Keratinocyte (primary cell): ENCODE results near the gene SLC34A1.
"Not testable (repeated sequence)": the region's sequence is repeated elsewhere in the genome, so short reads cannot be mapped to it uniquely, and the experiment has no call there.

ENCODE experiments used
- EZH2 ChIP-seq: IDR thresholded peaks from one replicate; pipeline ENCODE4 v1.6.1; 2012; ENCODE audit warnings: inconsistent platforms, mild to moderate bottlenecking, low read length, moderate library complexity
- TF ChIP-seq, protein P1 (sequence below), 3 experiments: IDR thresholded peaks in 1 of 3; conservative IDR thresholded peaks in 1 of 3; optimal IDR thresholded peaks in 1 of 3; 2 replicates in 2 of 3; 3 replicates in 1 of 3; pipeline versions ENCODE3 to v1.5.1; 2011; ENCODE audit warnings: low read length in 3 of 3, mild to moderate bottlenecking in 3 of 3, moderate library complexity in 2 of 3, control low read depth in 1 of 3, inconsistent platforms in 1 of 3; ENCODE audit not compliant: insufficient read depth in 2 of 3; ENCODE audit errors: extremely low read depth in 1 of 3

DNA sequence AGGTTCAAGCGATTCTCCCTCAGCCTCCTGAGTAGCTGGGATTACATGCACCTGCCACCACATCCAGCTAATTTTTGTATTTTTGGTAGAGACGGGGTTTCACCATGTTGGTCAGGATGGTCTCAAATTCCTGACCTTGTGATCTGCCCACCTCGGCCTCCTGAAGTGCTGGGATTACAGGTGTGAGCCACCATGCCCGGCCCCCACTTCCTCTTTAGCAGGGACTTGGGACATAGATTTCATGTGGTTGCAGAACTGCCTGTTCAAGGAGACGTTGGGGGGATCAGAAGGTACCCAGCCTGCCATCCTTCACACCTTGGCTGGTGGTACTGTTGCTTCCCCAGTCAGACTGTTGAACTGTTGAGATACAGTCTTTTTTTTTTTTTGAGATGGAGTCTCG is 32.8 kb downstream of the SLC34A1 start:
- TF ChIP-seq, protein P1, sequence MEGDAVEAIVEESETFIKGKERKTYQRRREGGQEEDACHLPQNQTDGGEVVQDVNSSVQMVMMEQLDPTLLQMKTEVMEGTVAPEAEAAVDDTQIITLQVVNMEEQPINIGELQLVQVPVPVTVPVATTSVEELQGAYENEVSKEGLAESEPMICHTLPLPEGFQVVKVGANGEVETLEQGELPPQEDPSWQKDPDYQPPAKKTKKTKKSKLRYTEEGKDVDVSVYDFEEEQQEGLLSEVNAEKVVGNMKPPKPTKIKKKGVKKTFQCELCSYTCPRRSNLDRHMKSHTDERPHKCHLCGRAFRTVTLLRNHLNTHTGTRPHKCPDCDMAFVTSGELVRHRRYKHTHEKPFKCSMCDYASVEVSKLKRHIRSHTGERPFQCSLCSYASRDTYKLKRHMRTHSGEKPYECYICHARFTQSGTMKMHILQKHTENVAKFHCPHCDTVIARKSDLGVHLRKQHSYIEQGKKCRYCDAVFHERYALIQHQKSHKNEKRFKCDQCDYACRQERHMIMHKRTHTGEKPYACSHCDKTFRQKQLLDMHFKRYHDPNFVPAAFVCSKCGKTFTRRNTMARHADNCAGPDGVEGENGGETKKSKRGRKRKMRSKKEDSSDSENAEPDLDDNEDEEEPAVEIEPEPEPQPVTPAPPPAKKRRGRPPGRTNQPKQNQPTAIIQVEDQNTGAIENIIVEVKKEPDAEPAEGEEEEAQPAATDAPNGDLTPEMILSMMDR (optimal IDR thresholded peaks at IDR 0.05 in 1 of 3, IDR thresholded peaks at IDR 0.05 in 1 of 3, conservative IDR thresholded peaks at IDR 0.05 in 1 of 3; ENCODE audit: extremely low read depth in 1 of 3, insufficient read depth in 2 of 3, low read length in 3 of 3) = not testable (repeated sequence)
- not testable (repeated sequence) for TF ChIP-seq EZH2
